Dermis blood vessel endothelial cell (primary cell): ENCODE results near the gene NXF3. TPM values are rescaled to one million over a fixed set of nuclear protein-coding genes. Genes with fewer than 3 reads are reported as not detected.
"Not testable (repeated sequence)": the region's sequence is repeated elsewhere in the genome, so short reads cannot be mapped to it uniquely, and the experiment has no call there.

Experiments
- DNase-seq: peaks from one replicate; pipeline ENCODE4 v3.0.0; 2010
- total RNA-seq: library from RNA; depleted of rRNA; stranded (reverse); fragments of >200 nt; gene quantifications from 2 replicates; pipeline ENCODE4 v1.2.3, GENCODE V29; 2014

Gene NXF3
- total RNA-seq, 1 donor from 2014 or later: not detected

DNA sequence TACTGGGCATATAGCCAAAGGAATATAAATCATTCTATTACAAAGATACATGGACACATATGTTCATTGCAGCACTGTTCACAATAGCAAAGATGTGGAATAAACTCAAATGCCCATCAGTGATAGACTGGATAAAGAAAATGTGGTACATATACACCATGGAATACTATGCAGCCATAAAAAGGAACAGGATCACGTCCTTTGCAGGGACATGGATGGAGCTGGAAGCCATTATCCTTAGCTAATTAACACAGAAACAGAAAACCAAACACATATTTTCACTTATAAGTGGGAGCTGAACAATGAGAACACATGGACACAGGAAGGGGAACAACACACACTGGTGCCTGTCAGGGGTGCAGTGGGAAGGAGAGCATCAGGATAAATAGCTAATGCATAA is 59.6 kb downstream of the NXF3 start:
- not testable (repeated sequence) for DNase-seq

Other genes starting within 250 kb of the NXF3 start
- 0.14 TPM in 1 of 2 replicates, not detected in the other for gene RAB40AL, start 155.9 kb downstream of the NXF3 start, total RNA-seq
- gene BEX1, start 29.0 kb downstream of the NXF3 start, total RNA-seq: not detected in 2 replicates
- 24.9 and 26.2 TPM in 2 replicates for gene BEX4, start 122.0 kb upstream of the NXF3 start, total RNA-seq
- 81.3 and 90.5 TPM in 2 replicates for gene TCEAL8, start 162.0 kb upstream of the NXF3 start, total RNA-seq
- not detected in 2 replicates for gene TCEAL5, start 183.6 kb upstream of the NXF3 start, total RNA-seq
- 0.56 and 0.68 TPM in 2 replicates for gene BEX2, start 217.8 kb upstream of the NXF3 start, total RNA-seq
- gene TCEAL7, start 237.1 kb upstream of the NXF3 start, total RNA-seq: 0.28 and 1.2 TPM in 2 replicates